Skeletal muscle satellite cell (primary cell): ENCODE results near the gene MBD1. TPM values are rescaled to one million over a fixed set of nuclear protein-coding genes. Genes with fewer than 3 reads are reported as not detected.
"Not testable (repeated sequence)": the region's sequence is repeated elsewhere in the genome, so short reads cannot be mapped to it uniquely, and the experiment has no call there.

Experiments
- H3K27me3 ChIP-seq: 2 replicates; pipeline ENCODE4 v1.7.0; 2013; ENCODE audit warnings: low read length; ENCODE audit not compliant: control insufficient read depth, insufficient read depth
- H3K36me3 ChIP-seq: 2 replicates; pipeline ENCODE4 v1.7.0; 2013; ENCODE audit warnings: mild to moderate bottlenecking, control low read depth, low read length; ENCODE audit not compliant: insufficient read depth
- H3K4me1 ChIP-seq: 2 replicates; pipeline ENCODE4 v1.7.0; 2013; ENCODE audit warnings: low read length; ENCODE audit not compliant: control insufficient read depth, insufficient read depth
- H3K4me2 ChIP-seq: 2 replicates; pipeline ENCODE4 v1.7.0; 2013; ENCODE audit warnings: mild to moderate bottlenecking, low read length
- H3K4me3 ChIP-seq: 2 replicates; pipeline ENCODE4 v1.7.0; 2013; ENCODE audit warnings: low read length
- H3K9ac ChIP-seq: 2 replicates; pipeline ENCODE4 v1.7.0; 2013; ENCODE audit warnings: mild to moderate bottlenecking, low read depth, low read length, moderate library complexity
- H3K9me3 ChIP-seq: replicated peaks from 2 replicates; pipeline ENCODE4 v1.7.0; 2013; ENCODE audit warnings: mild to moderate bottlenecking, control low read depth, low read length
- small RNA-seq: library from RNA; depleted of rRNA; stranded (forward); fragments of <200 nt; gene quantifications from one replicate; pipeline ENCODE3, GENCODE V24; 2012

Gene MBD1

GRCh38 chr18:50262977-50263376 is 18.3 kb downstream of the MBD1 start:
- H3K9me3 ChIP-seq, result no peaks in the 10 kb centered on the region
- peaks cover 8% of the 10 kb centered on the region for H3K27me3 ChIP-seq
- H3K4me3 ChIP-seq, result no peak overlapping the region
- H3K9ac ChIP-seq, result no peak overlapping the region
- peaks cover 7% of the 10 kb centered on the region for H3K36me3 ChIP-seq
- H3K4me2 ChIP-seq, result no peak overlapping the region
- H3K4me1 ChIP-seq, result peaks cover 4% of the 10 kb centered on the region

- no peaks in the 10 kb centered on the region for H3K36me3 ChIP-seq
- H3K9me3 ChIP-seq, result no peaks in the 10 kb centered on the region
- H3K4me2 ChIP-seq, result no peak overlapping the region
- H3K9ac ChIP-seq, result no peak overlapping the region
- H3K27me3 ChIP-seq, result peaks cover 3% of the 10 kb centered on the region
- H3K4me3 ChIP-seq, result no peak overlapping the region
- H3K4me1 ChIP-seq, result no peaks in the 10 kb centered on the region
These were observed 30.4 kb downstream of the MBD1 start for GRCh38 chr18:50250935-50251334.

- H3K9me3 ChIP-seq, result no peaks in the 10 kb centered on the region
- H3K9ac ChIP-seq, result no peak overlapping the region
- H3K4me2 ChIP-seq, result no peak overlapping the region
These were observed 31.7 kb downstream of the MBD1 start for GRCh38 chr18:50249576-50249975.

GRCh38 chr18:50247561-50247960 is 33.8 kb downstream of the MBD1 start:
- no peaks in the 10 kb centered on the region for H3K36me3 ChIP-seq
- H3K4me1 ChIP-seq, result no peaks in the 10 kb centered on the region
- no peak overlapping the region for H3K9ac ChIP-seq
- H3K4me3 ChIP-seq, result no peak overlapping the region
- H3K4me2 ChIP-seq, result no peak overlapping the region
- H3K27me3 ChIP-seq, result peaks cover 3% of the 10 kb centered on the region
- H3K9me3 ChIP-seq, result no peaks in the 10 kb centered on the region

More at GRCh38 chr18:50249576-50249975, 31.7 kb downstream of the MBD1 start:
- Histone ChIP-seq H3K36me3 (no peaks in the 10 kb centered on the region), H3K4me1 (no peaks in the 10 kb centered on the region), H3K4me3 (no peak overlapping the region), H3K27me3 (peaks cover 3% of the 10 kb centered on the region)

DNA sequence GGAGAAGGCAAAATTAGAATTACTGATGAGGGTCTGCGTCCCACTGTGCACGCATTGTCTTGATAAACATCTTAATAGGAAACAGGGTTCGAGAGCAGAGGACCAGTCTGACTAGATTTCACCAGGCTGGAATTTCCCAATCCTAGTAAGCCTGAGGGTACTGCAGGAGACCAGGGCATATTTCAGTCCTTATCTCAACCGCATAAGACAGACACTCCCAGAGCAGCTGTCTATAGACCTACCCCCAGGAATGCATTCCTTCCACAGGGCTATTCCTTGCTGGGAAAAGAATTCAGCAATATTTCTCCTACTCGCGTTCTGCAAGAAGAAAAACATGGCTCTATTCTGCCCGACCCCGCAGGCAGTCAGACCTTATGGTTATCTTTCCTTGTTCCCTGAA is 39.6 kb downstream of the MBD1 start:
- H3K4me2 ChIP-seq, H3K36me3 ChIP-seq, H3K9ac ChIP-seq, H3K27me3 ChIP-seq, H3K4me1 ChIP-seq, H3K4me3 ChIP-seq, H3K9me3 ChIP-seq: not testable (repeated sequence)

- Histone ChIP-seq H3K9me3 (no peaks in the 10 kb centered on the region), H3K36me3 (no peaks in the 10 kb centered on the region), H3K4me3 (no peak overlapping the region), H3K4me2 (no peak overlapping the region), H3K9ac (no peak overlapping the region), H3K4me1 (no peaks in the 10 kb centered on the region), H3K27me3 (no peaks in the 10 kb centered on the region)
These were observed 41.2 kb downstream of the MBD1 start for GRCh38 chr18:50240080-50240563.

DNA sequence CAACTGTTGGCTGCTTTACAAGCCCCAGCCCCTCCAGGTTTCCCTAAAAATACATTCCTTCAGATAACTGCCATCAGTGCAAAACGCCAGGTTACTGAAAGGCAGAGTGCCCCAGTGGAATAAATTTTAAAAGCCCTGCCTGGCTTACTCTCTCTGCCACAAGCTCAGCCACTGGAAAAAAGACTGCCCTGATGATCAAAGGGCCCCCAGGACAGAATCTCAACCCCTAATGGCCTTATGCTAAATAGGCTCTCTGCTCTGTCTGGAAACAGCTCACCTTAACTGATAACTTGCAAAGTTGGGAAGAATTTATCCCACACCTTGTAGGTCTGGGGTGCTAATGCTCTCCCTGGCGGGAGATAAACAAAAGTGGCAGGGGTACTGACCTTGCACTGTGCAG is 48.9 kb downstream of the MBD1 start:
- Histone ChIP-seq H3K9ac (no peak overlapping the region), H3K4me2 (no peak overlapping the region), H3K4me1 (no peaks in the 10 kb centered on the region), H3K9me3 (no peaks in the 10 kb centered on the region), H3K4me3 (no peak overlapping the region), H3K27me3 (peaks cover 16% of the 10 kb centered on the region), H3K36me3 (no peaks in the 10 kb centered on the region)

- H3K9ac ChIP-seq, result no peak overlapping the region
- no peak overlapping the region for H3K4me3 ChIP-seq
- peaks cover 16% of the 10 kb centered on the region for H3K27me3 ChIP-seq
- H3K9me3 ChIP-seq, result no peaks in the 10 kb centered on the region
- no peaks in the 10 kb centered on the region for H3K36me3 ChIP-seq
- no peaks in the 10 kb centered on the region for H3K4me1 ChIP-seq
- H3K4me2 ChIP-seq, result no peak overlapping the region
These were observed 49.7 kb downstream of the MBD1 start for GRCh38 chr18:50231621-50232020.

- not testable (repeated sequence) for H3K4me3 ChIP-seq, H3K9ac ChIP-seq, H3K9me3 ChIP-seq, H3K27me3 ChIP-seq, H3K4me2 ChIP-seq, H3K4me1 ChIP-seq, H3K36me3 ChIP-seq
These were observed 61.1 kb downstream of the MBD1 start for GRCh38 chr18:50220249-50220648.

Small RNA genes within 50 kb of the gene (small RNA-seq; reads per million reads assigned to genes)
- gene RNA5SP458, result not detected
